ENCODE results near the gene ASIC1.

DNA sequence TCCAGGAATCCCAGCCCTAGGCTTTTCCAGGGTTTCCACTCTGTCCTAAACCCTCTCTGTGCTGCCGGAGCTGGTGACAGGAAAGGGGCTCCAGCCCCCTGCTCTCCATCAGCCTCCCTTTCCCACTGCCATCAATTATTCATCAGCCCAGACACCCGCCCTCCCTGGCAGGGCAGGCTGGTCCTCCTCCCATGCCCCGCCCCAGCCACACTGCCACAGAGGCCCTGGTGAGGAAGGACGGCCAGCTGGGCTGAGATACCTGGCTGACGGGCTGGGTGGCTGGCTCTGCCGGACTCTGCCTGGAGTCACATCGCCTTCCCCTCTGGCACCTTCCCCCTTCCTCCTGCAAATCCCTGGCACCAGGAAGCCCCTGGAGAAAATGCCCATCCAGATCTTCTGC lies 15.8 kb downstream of the ASIC1 start:
- TF ChIP-seq, protein P1, sequence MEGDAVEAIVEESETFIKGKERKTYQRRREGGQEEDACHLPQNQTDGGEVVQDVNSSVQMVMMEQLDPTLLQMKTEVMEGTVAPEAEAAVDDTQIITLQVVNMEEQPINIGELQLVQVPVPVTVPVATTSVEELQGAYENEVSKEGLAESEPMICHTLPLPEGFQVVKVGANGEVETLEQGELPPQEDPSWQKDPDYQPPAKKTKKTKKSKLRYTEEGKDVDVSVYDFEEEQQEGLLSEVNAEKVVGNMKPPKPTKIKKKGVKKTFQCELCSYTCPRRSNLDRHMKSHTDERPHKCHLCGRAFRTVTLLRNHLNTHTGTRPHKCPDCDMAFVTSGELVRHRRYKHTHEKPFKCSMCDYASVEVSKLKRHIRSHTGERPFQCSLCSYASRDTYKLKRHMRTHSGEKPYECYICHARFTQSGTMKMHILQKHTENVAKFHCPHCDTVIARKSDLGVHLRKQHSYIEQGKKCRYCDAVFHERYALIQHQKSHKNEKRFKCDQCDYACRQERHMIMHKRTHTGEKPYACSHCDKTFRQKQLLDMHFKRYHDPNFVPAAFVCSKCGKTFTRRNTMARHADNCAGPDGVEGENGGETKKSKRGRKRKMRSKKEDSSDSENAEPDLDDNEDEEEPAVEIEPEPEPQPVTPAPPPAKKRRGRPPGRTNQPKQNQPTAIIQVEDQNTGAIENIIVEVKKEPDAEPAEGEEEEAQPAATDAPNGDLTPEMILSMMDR (IDR thresholded peaks at IDR 0.05): no peak
- no peak for TF ChIP-seq POLR2A (IDR thresholded peaks at IDR 0.05)
